Measurements from ENCODE around the gene FAM50A.

- TF ChIP-seq CTCF (IDR thresholded peaks at IDR 0.05; ENCODE audit: insufficient read depth, low read length, poor library complexity, severe bottlenecking) (no peak), EZH2phosphoT487 (conservative IDR thresholded peaks at IDR 0.05; ENCODE audit: low read length) (no peak)
Measured at GRCh38 chrX:154489182-154489581, 45.2 kb downstream of the FAM50A start.
